Tibial nerve (tissue), 3 donors: ENCODE measurements around the gene SDK2.

ENCODE experiments used
- CTCF ChIP-seq, 5 experiments: fragments of 200-600 bp in 3 of 5; fragments of 450-650 bp in 2 of 5; sonication (generic) in 3 of 5; IDR thresholded peaks; one replicate each; pipeline ENCODE4 v1.5.1; 2016 to 2019; ENCODE audit warnings: antibody characterized with exemption in 5 of 5, mild to moderate bottlenecking in 3 of 5, moderate library complexity in 2 of 5
- POLR2A ChIP-seq, 2 donors: fragments of 450-650 bp; IDR thresholded peaks; one replicate each; pipeline ENCODE4 v1.6.1; 2017; ENCODE audit warnings: antibody characterized with exemption in 2 of 2, mild to moderate bottlenecking in 2 of 2, moderate library complexity in 2 of 2

GRCh38 chr17:73569762-73570319, 74.4 kb downstream of the SDK2 start:
- TF ChIP-seq CTCF (IDR thresholded peaks at IDR 0.05) (no peak), POLR2A (IDR thresholded peaks at IDR 0.05) (no peak)
